Natural killer cell (primary cell): Measurements from ENCODE around the gene KLRF2. TPM values are rescaled to one million over a fixed set of nuclear protein-coding genes. Genes with fewer than 3 reads are reported as not detected.
A peak's percentile ranks its signal among the peaks of the same experiment; 100 is the strongest.

Experiments used
- ATAC-seq, 3 donors: fragments of 150-1000 bp in 2 of 3; fragments of 200-7000 bp in 1 of 3; cut with Tn5 transposase; 1 replicate in 1 of 3; 2 replicates in 2 of 3; pipeline ENCODE4 v1.10.0; 2021; ENCODE audit warnings: mild to moderate bottlenecking in 2 of 3, moderate library complexity in 2 of 3
- DNase-seq, 2 donors: peaks; one replicate each; pipeline versions ENCODE4 v3.0.0 to v3.0.0-alpha.2; 2013 to 2021; ENCODE audit warnings: mixed read lengths in 1 of 2
- H3K27ac ChIP-seq: one replicate; pipeline ENCODE4 v1.5.1; 2013; ENCODE audit warnings: mild to moderate bottlenecking, low read length
- H3K27me3 ChIP-seq: one replicate; pipeline ENCODE4 v1.6.1; 2013; ENCODE audit warnings: low read length; ENCODE audit not compliant: control insufficient read depth, insufficient read depth
- H3K36me3 ChIP-seq: one replicate; pipeline ENCODE4 v1.6.1; 2013; ENCODE audit warnings: low read length; ENCODE audit not compliant: control insufficient read depth, insufficient read depth
- H3K4me1 ChIP-seq: one replicate; pipeline ENCODE4 v1.6.1; 2013; ENCODE audit warnings: low read length; ENCODE audit not compliant: control insufficient read depth, insufficient read depth
- H3K4me3 ChIP-seq: one replicate; pipeline ENCODE4 v1.5.1; 2013; ENCODE audit warnings: low read length
- H3K9me3 ChIP-seq: one replicate; pipeline ENCODE4 v1.6.1; 2013; ENCODE audit warnings: low read length; ENCODE audit not compliant: control insufficient read depth, insufficient read depth
- H3K27ac Mint-ChIP-seq, 2 donors: one replicate each; pipeline ENCODE4 v1.8.0; 2022; ENCODE audit warnings: mild to moderate bottlenecking in 2 of 2, mixed read lengths in 2 of 2, moderate library complexity in 1 of 2
- H3K27me3 Mint-ChIP-seq, 2 donors: one replicate each; pipeline ENCODE4 v1.8.0; 2022; ENCODE audit warnings: low read depth in 2 of 2, mixed read lengths in 2 of 2
- H3K36me3 Mint-ChIP-seq: one replicate; pipeline ENCODE4 v1.8.0; 2022; ENCODE audit warnings: mixed read lengths
- H3K4me1 Mint-ChIP-seq, 2 donors: one replicate each; pipeline ENCODE4 v1.8.0; 2022; ENCODE audit warnings: mixed read lengths in 2 of 2
- H3K4me3 Mint-ChIP-seq: one replicate; pipeline ENCODE4 v1.8.0; 2022; ENCODE audit warnings: mild to moderate bottlenecking, moderate library complexity, mixed read lengths
- H3K9me3 Mint-ChIP-seq, 2 donors: one replicate each; pipeline ENCODE4 v1.8.0; 2022; ENCODE audit warnings: mixed read lengths in 2 of 2
- WGBS: methylation state at CpG from one replicate; pipeline ENCODE4 v1.1.7; 2013; ENCODE audit warnings: missing lambda C conversion rate; ENCODE audit not compliant: insufficient coverage; 5-methylcytosine and 5-hydroxymethylcytosine counted together
- intact Hi-C: fragments of 100-400 bp; cut with micrococcal nuclease; formaldehyde crosslinking; loops from one replicate; pipeline ENCODE4 v1.14.2; 2022
- total RNA-seq, 4 donors: library from RNA; stranded (reverse); fragments of 120-200 nt in 1 of 4; gene quantifications; one replicate each; pipeline versions ENCODE4 v1.2.3 to v1.2.4, GENCODE V29; 2013 to 2022
- TF ChIP-seq, protein P1 (sequence below): fragments of 200-600 bp; IDR thresholded peaks from one replicate; pipeline ENCODE4 v1.8.0; 2022; ENCODE audit warnings: antibody characterized with exemption

KLRF2 gene
- total RNA-seq, 3 donors from 2014 or later (not counting 1 experiment from before 2014, with no cell fraction given) = not detected

DNA sequence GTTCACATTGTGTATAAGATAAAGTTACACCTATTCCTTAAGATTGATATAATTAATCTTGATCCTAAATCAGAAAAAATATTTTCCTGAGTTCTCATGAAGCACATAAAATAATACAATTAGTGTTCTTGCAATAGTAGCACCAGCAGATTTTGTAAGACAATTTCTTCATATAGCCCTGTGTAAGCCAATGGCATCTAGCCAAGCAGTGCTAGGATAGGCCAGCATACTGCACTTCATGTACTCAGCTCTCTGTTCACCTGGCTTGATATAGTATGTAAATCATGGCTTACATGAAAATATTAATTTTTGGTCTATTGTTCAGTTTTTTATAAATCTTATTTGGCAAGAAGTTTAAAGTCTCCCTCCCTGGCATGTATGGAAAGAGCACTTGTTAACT, 1.9 kb downstream of the KLRF2 start:
- H3K27me3 Mint-ChIP-seq = peaks cover 0 to 3% of the 10 kb centered on the region in 2 donors

DNA sequence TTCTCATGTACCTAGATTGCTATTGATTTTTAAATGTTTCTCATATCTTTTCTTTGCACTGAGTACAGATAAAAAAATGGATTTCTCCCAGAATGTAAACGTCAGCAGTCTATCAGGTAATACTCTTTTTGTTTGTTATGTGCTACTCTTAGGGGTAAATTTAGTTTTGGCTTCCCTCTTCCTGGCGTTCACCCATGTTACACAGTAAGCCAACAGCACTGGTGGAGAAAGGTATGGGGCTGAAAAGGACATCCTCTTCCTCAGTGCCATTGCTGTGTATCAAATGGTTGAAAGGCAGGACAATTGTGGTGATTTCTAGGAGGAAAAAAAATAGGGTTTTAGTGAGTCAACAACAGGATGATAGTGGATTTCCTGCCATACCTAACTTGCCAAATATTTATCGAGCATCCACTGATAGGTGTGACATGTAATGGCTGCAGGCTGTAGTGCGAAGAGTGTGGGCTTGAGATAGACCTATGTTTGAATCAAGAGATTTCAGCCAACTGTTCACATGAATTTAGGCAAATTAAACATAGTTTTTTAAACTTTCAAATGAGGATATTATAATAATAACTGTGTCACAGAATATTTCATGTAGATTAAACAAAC, 7.5 kb downstream of the KLRF2 start:
- no peak overlapping the region for H3K4me3 ChIP-seq
- H3K4me1 ChIP-seq = peaks cover 5% of the 10 kb centered on the region
- DNase-seq (no peak), ATAC-seq (peak; percentile 63 to 86 (median 78))
- no peaks in the 10 kb centered on the region for H3K36me3 Mint-ChIP-seq
- peak overlapping the region; percentile 25 for H3K27ac ChIP-seq
- 86% methylated on average over 1 of the region's 4 CpGs for WGBS
- peak overlapping the region; percentile 79 to 82 for H3K27ac Mint-ChIP-seq
- no peaks in the 10 kb centered on the region for H3K36me3 ChIP-seq
- peak overlapping the region; percentile 2 for H3K4me3 Mint-ChIP-seq
- H3K27me3 ChIP-seq = no peaks in the 10 kb centered on the region
- H3K27me3 Mint-ChIP-seq = peaks cover 0 to 8% of the 10 kb centered on the region in 2 donors
- no peaks in the 10 kb centered on the region for H3K9me3 Mint-ChIP-seq
- TF ChIP-seq, protein P1, sequence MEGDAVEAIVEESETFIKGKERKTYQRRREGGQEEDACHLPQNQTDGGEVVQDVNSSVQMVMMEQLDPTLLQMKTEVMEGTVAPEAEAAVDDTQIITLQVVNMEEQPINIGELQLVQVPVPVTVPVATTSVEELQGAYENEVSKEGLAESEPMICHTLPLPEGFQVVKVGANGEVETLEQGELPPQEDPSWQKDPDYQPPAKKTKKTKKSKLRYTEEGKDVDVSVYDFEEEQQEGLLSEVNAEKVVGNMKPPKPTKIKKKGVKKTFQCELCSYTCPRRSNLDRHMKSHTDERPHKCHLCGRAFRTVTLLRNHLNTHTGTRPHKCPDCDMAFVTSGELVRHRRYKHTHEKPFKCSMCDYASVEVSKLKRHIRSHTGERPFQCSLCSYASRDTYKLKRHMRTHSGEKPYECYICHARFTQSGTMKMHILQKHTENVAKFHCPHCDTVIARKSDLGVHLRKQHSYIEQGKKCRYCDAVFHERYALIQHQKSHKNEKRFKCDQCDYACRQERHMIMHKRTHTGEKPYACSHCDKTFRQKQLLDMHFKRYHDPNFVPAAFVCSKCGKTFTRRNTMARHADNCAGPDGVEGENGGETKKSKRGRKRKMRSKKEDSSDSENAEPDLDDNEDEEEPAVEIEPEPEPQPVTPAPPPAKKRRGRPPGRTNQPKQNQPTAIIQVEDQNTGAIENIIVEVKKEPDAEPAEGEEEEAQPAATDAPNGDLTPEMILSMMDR = no peak
- intact Hi-C loops = no loop called here
- peaks cover 10 to 11% of the 10 kb centered on the region in 2 donors for H3K4me1 Mint-ChIP-seq
- H3K9me3 ChIP-seq = no peaks in the 10 kb centered on the region

More for the DNA sequence above, 1.9 kb downstream of the KLRF2 start:
- ATAC-seq (no peak), DNase-seq (no peak)
- Mint-ChIP-seq H3K36me3 (no peaks in the 10 kb centered on the region), H3K9me3 (no peaks in the 10 kb centered on the region), H3K4me1 (no peaks in the 10 kb centered on the region), H3K4me3 (no peak overlapping the region), H3K27ac (no peak overlapping the region)
- Histone ChIP-seq H3K27me3 (no peaks in the 10 kb centered on the region), H3K4me1 (no peaks in the 10 kb centered on the region), H3K36me3 (no peaks in the 10 kb centered on the region), H3K9me3 (no peaks in the 10 kb centered on the region), H3K27ac (no peak overlapping the region), H3K4me3 (no peak overlapping the region)
- TF ChIP-seq, protein P1 = no peak
- intact Hi-C loops = no loop called here

DNA sequence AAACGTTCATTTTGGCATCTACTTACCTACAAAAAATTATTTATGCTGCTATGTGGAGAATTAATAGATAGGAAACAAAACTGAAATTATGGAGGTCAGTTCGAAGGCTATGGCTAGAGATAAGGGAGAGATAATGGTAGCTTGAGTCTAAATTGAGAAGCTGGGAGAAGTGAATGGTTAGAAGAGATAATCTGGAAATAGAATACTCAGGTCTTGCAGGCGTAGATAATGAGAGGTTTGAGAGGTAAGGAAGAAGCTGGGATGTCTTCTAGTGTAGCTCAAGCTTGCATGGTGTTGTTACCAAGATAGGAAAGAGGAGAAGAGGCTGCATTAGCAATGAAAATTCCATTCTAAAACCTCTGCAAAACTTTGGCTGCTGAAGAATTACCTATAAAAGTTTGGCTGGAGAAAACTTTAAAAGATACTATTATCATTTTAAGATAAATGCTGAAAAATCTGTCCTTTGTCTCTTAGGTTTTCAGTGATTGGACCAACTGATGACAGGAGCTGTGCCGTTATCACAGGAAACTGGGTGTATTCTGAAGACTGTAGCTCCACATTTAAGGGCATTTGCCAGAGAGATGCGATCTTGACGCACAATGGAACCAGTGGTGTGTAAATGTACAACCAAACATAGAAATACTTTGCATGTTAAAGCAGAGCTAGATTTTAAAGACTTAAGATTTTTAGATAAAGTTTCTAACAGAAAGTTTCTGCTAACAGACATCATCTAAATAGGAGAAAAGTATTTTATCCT, 14.1 kb downstream of the KLRF2 start:
- intact Hi-C loops = no loop called here
- TF ChIP-seq, protein P1 = no peak
- no peaks in the 10 kb centered on the region for H3K9me3 Mint-ChIP-seq
- Histone ChIP-seq H3K27me3 (no peaks in the 10 kb centered on the region), H3K4me1 (no peaks in the 10 kb centered on the region), H3K27ac (no peak overlapping the region), H3K36me3 (no peaks in the 10 kb centered on the region), H3K4me3 (no peak overlapping the region), H3K9me3 (no peaks in the 10 kb centered on the region)
- WGBS = 73% methylated on average over 6 of the region's 6 CpGs
- H3K4me3 Mint-ChIP-seq = no peak overlapping the region
- no peaks in the 10 kb centered on the region for H3K36me3 Mint-ChIP-seq
- H3K27me3 Mint-ChIP-seq = peaks cover 4 to 14% of the 10 kb centered on the region in 2 donors
- no peak overlapping the region for H3K27ac Mint-ChIP-seq
- peaks cover 0 to 6% of the 10 kb centered on the region in 2 donors for H3K4me1 Mint-ChIP-seq
- DNase-seq (no peak), ATAC-seq (no peak)
